IPS-18a (cell line): ENCODE measurements around the gene C12orf76.
A peak's percentile ranks its signal among the peaks of the same experiment; 100 is the strongest.
"Not testable (repeated sequence)": the region's sequence is repeated elsewhere in the genome, so short reads cannot be mapped to it uniquely, and the experiment has no call there.

Experiments
- H3K27ac ChIP-seq: one replicate; pipeline ENCODE4 v1.5.1; 2013; ENCODE audit warnings: low read length
- H3K27me3 ChIP-seq: one replicate; pipeline ENCODE4 v1.6.1; 2013; ENCODE audit warnings: mild to moderate bottlenecking, low read length; ENCODE audit not compliant: control insufficient read depth, insufficient read depth
- H3K36me3 ChIP-seq: one replicate; pipeline ENCODE4 v1.6.1; 2013; ENCODE audit warnings: low read depth, low read length; ENCODE audit not compliant: control insufficient read depth
- H3K4me1 ChIP-seq: one replicate; pipeline ENCODE4 v1.6.1; 2013; ENCODE audit warnings: low read depth, low read length; ENCODE audit not compliant: control insufficient read depth
- H3K4me3 ChIP-seq: one replicate; pipeline ENCODE4 v1.5.1; 2013; ENCODE audit warnings: low read length
- H3K9ac ChIP-seq: one replicate; pipeline ENCODE4 v1.6.1; 2013; ENCODE audit warnings: mild to moderate bottlenecking, low read length, moderate library complexity
- H3K9me3 ChIP-seq: one replicate; pipeline ENCODE4 v1.6.1; 2013; ENCODE audit warnings: low read depth, low read length; ENCODE audit not compliant: control insufficient read depth

Gene C12orf76

GRCh38 chr12:110058875-110059615 is 10.7 kb upstream of the C12orf76 start:
- Histone ChIP-seq H3K4me3 (no peak overlapping the region), H3K4me1 (no peaks in the 10 kb centered on the region), H3K27me3 (no peaks in the 10 kb centered on the region), H3K36me3 (no peaks in the 10 kb centered on the region), H3K9ac (no peak overlapping the region), H3K27ac (no peak overlapping the region), H3K9me3 (no peaks in the 10 kb centered on the region)

- H3K27me3 ChIP-seq, H3K36me3 ChIP-seq, H3K4me1 ChIP-seq: not testable (repeated sequence)
These were observed 8.3 kb upstream of the C12orf76 start for GRCh38 chr12:110056643-110057042.

GRCh38 chr12:110055375-110056352 is 7.3 kb upstream of the C12orf76 start:
- H3K27me3 ChIP-seq, H3K9ac ChIP-seq, H3K4me1 ChIP-seq, H3K4me3 ChIP-seq, H3K27ac ChIP-seq, H3K9me3 ChIP-seq, H3K36me3 ChIP-seq: not testable (repeated sequence)

More at GRCh38 chr12:110056643-110057042, 8.3 kb upstream of the C12orf76 start:
- not testable (repeated sequence) for H3K27ac ChIP-seq, H3K4me3 ChIP-seq, H3K9me3 ChIP-seq, H3K9ac ChIP-seq

- no peaks in the 10 kb centered on the region for H3K4me1 ChIP-seq
- H3K36me3 ChIP-seq, result no peaks in the 10 kb centered on the region
- no peaks in the 10 kb centered on the region for H3K9me3 ChIP-seq
- no peaks in the 10 kb centered on the region for H3K27me3 ChIP-seq
- no peak overlapping the region for H3K4me3 ChIP-seq
- no peak overlapping the region for H3K9ac ChIP-seq
- H3K27ac ChIP-seq, result no peak overlapping the region
These were observed 2.6 kb upstream of the C12orf76 start for GRCh38 chr12:110050927-110051326.

GRCh38 chr12:110049666-110050065 is 1.3 kb upstream of the C12orf76 start:
- not testable (repeated sequence) for H3K9ac ChIP-seq, H3K27me3 ChIP-seq, H3K4me3 ChIP-seq, H3K36me3 ChIP-seq, H3K4me1 ChIP-seq, H3K9me3 ChIP-seq, H3K27ac ChIP-seq

GRCh38 chr12:110049034-110049433 is 712 bp upstream of the C12orf76 start:
- not testable (repeated sequence) for H3K9me3 ChIP-seq, H3K27ac ChIP-seq, H3K36me3 ChIP-seq, H3K27me3 ChIP-seq, H3K4me1 ChIP-seq
- peak overlapping the region; percentile 78 for H3K4me3 ChIP-seq
- peak overlapping the region; percentile 56 for H3K9ac ChIP-seq

GRCh38 chr12:110047297-110047940 is 903 bp downstream of the C12orf76 start:
- H3K27ac ChIP-seq, result no peak overlapping the region
- H3K36me3 ChIP-seq, result no peaks in the 10 kb centered on the region
- no peaks in the 10 kb centered on the region for H3K27me3 ChIP-seq
- H3K9me3 ChIP-seq, result no peaks in the 10 kb centered on the region
- H3K4me1 ChIP-seq, result no peaks in the 10 kb centered on the region
- H3K4me3 ChIP-seq, result peak overlapping the region; percentile 78
- peak overlapping the region; percentile 56 for H3K9ac ChIP-seq

GRCh38 chr12:110046451-110047187 is 1.7 kb downstream of the C12orf76 start:
- H3K4me1 ChIP-seq, result no peaks in the 10 kb centered on the region
- H3K36me3 ChIP-seq, result peaks cover 8% of the 10 kb centered on the region
- H3K27me3 ChIP-seq, result no peaks in the 10 kb centered on the region
- H3K9me3 ChIP-seq, result no peaks in the 10 kb centered on the region
- H3K9ac ChIP-seq, result no peak overlapping the region
- H3K4me3 ChIP-seq, result no peak overlapping the region
- no peak overlapping the region for H3K27ac ChIP-seq

- H3K9ac ChIP-seq, result no peak overlapping the region
These were observed 6.1 kb downstream of the C12orf76 start for GRCh38 chr12:110042264-110042663.

GRCh38 chr12:110039085-110039807 is 9.1 kb downstream of the C12orf76 start:
- peaks cover 7% of the 10 kb centered on the region for H3K4me1 ChIP-seq
- no peaks in the 10 kb centered on the region for H3K9me3 ChIP-seq
- peaks cover 9% of the 10 kb centered on the region for H3K36me3 ChIP-seq
- H3K27ac ChIP-seq, result no peak overlapping the region
- H3K9ac ChIP-seq, result no peak overlapping the region
- no peaks in the 10 kb centered on the region for H3K27me3 ChIP-seq
- H3K4me3 ChIP-seq, result no peak overlapping the region

More at GRCh38 chr12:110042264-110042663, 6.1 kb downstream of the C12orf76 start:
- Histone ChIP-seq H3K36me3 (peaks cover 9% of the 10 kb centered on the region), H3K9me3 (no peaks in the 10 kb centered on the region), H3K4me3 (no peak overlapping the region), H3K4me1 (peaks cover 7% of the 10 kb centered on the region), H3K27ac (no peak overlapping the region), H3K27me3 (no peaks in the 10 kb centered on the region)
